Measurements from ENCODE around the gene SYT1. TPM values are rescaled to one million over a fixed set of nuclear protein-coding genes. Genes with fewer than 3 reads are reported as not detected.

Gene SYT1
- total RNA-seq, 1 donor from 2014 or later, result 19.5 TPM

DNA sequence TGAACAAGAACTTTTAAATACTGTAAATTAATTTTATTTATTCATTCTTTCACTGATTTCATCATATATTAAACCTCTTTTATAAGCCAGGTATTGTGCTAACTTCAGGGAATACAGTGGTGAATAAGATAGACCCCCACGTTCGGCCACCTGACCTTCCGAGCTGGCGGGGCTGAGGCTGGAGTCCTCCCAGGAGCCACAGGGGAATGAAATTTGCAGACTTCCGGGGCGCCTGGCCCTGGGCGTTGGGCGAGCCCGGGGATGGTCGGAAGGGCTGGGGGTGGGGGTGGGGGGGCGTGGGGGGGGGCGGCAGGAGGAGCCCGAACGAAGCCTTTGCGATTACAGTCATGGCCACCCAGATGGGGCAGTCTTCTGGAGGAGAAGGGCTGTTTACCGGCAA is 442.8 kb downstream of the SYT1 start:
- H3K36me3 Mint-ChIP-seq (ENCODE audit: low read depth), result peaks cover 16% of the 10 kb centered on the region
- DNase-seq (ENCODE audit: low read depth, low spot score), result no peak
- TF ChIP-seq, protein P1, sequence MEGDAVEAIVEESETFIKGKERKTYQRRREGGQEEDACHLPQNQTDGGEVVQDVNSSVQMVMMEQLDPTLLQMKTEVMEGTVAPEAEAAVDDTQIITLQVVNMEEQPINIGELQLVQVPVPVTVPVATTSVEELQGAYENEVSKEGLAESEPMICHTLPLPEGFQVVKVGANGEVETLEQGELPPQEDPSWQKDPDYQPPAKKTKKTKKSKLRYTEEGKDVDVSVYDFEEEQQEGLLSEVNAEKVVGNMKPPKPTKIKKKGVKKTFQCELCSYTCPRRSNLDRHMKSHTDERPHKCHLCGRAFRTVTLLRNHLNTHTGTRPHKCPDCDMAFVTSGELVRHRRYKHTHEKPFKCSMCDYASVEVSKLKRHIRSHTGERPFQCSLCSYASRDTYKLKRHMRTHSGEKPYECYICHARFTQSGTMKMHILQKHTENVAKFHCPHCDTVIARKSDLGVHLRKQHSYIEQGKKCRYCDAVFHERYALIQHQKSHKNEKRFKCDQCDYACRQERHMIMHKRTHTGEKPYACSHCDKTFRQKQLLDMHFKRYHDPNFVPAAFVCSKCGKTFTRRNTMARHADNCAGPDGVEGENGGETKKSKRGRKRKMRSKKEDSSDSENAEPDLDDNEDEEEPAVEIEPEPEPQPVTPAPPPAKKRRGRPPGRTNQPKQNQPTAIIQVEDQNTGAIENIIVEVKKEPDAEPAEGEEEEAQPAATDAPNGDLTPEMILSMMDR (conservative IDR thresholded peaks at IDR 0.05), result no peak
- no peaks in the 10 kb centered on the region for H3K27me3 Mint-ChIP-seq (ENCODE audit: low read depth)
- no peaks in the 10 kb centered on the region for H3K4me1 Mint-ChIP-seq
- no peak overlapping the region for H3K27ac Mint-ChIP-seq (ENCODE audit: unreplicated experiment)
- H3K4me3 Mint-ChIP-seq, result no peak overlapping the region
- peaks cover 3% of the 10 kb centered on the region for H3K9me3 Mint-ChIP-seq

DNA sequence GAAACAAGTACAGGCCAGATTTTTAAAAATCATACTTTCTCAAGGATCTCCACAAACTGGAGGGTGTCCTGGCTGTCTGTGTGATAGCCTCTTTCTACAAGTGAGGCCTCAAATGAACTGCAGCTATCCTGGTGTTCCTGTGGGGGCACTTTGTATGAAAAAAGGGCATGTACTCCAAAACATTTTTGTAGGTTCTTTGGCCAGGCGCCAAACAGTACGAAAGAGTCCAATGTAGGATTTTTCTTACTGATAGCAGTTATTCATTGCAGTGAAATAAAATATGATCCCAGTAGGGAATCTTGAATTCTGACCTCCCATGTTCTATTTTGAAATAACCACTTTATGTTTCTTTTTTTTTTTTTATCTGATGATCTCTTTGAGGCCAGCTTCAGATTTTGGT is 444.5 kb downstream of the SYT1 start:
- no peak overlapping the region for H3K4me3 Mint-ChIP-seq

DNA sequence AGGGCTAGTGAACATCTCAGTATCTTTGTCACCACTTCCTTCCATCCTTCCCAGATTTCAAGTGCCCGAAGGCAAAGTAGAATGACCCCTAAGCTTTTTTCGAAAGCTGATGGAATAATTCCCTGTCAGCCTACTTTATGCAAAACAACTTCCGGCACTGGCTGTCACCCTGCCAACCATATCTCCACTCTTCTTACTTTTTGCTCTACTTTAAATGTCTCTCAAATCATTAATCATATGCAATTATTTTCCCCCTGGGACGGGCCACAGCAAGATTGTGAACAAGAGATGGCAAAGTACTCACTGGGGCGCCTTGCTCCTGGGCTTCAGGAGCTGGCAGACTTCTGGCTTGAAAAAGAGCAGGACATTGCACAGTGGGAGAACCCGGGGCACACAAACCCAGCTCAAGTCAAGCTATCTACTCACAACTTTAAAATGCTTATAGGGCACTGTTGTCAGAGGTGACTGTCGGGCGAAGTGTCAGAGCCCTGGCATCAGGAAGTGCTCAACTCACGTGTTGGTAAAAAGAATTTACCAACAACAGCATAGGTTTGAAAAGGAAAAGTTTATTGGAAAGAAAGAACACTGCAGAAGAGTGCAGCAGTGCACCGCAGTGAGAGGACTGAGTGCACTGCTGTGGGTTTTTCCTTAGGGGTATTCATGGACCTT is 452.7 kb downstream of the SYT1 start:
- Mint-ChIP-seq H3K9me3 (peaks cover 4% of the 10 kb centered on the region), H3K36me3 (ENCODE audit: low read depth) (peaks cover 5% of the 10 kb centered on the region), H3K4me1 (no peaks in the 10 kb centered on the region), H3K27me3 (ENCODE audit: low read depth) (no peaks in the 10 kb centered on the region), H3K4me3 (no peak overlapping the region), H3K27ac (ENCODE audit: unreplicated experiment) (no peak overlapping the region)
- no peak for DNase-seq (ENCODE audit: low read depth, low spot score)
- TF ChIP-seq, protein P1 (conservative IDR thresholded peaks at IDR 0.05), result no peak

More for the DNA sequence above, 444.5 kb downstream of the SYT1 start:
- no peaks in the 10 kb centered on the region for H3K27me3 Mint-ChIP-seq (ENCODE audit: low read depth)
- TF ChIP-seq, protein P1 (conservative IDR thresholded peaks at IDR 0.05), result no peak
- no peak for DNase-seq (ENCODE audit: low read depth, low spot score)
- no peak overlapping the region for H3K27ac Mint-ChIP-seq (ENCODE audit: unreplicated experiment)
- H3K4me1 Mint-ChIP-seq, result no peaks in the 10 kb centered on the region
- H3K9me3 Mint-ChIP-seq, result peaks cover 7% of the 10 kb centered on the region
- H3K36me3 Mint-ChIP-seq (ENCODE audit: low read depth), result peaks cover 14% of the 10 kb centered on the region

DNA sequence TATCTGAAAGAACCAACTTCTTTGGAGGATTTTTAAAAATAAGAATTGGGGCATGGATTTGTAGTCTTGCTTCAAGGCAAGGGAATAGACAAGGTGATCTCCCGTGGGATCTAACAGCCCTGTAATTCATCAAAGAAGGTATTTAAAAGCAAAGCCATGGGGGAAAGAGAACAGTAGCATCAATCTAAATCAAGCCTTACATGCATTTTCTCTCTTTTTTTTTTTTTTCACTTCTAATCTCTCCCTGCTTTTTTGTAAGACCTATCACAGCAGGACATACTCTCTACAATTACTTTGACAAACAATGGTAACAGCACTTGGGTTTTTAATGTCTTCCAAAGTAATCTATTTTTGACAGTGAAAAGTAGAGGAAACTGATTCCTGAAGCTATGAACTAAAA is 458.3 kb downstream of the SYT1 start:
- Mint-ChIP-seq H3K27ac (ENCODE audit: unreplicated experiment) (no peak overlapping the region), H3K27me3 (ENCODE audit: low read depth) (no peaks in the 10 kb centered on the region), H3K4me3 (no peak overlapping the region), H3K36me3 (ENCODE audit: low read depth) (peaks cover 7% of the 10 kb centered on the region), H3K4me1 (no peaks in the 10 kb centered on the region), H3K9me3 (no peaks in the 10 kb centered on the region)
- TF ChIP-seq, protein P1 (conservative IDR thresholded peaks at IDR 0.05), result no peak
- DNase-seq (ENCODE audit: low read depth, low spot score), result no peak

DNA sequence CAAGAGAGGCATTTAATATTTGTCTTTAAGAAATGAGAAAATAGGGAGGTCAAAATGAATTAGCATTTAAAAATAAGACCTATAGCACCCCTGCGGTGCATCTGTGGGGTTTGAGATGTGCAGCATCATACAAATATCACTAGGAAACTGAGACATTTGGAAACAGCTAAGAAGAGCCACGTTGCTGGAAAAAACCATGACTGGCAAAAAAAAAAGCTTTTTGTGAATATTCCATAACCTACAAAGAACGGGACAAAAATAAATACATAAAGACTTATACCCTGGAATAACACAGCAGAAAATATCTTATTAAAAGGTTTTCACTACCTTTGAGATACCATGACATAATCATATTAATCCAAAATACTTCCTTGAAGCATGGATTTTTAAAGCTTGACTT is 460.0 kb downstream of the SYT1 start:
- Mint-ChIP-seq H3K4me1 (no peaks in the 10 kb centered on the region), H3K27ac (ENCODE audit: unreplicated experiment) (no peak overlapping the region), H3K36me3 (ENCODE audit: low read depth) (peaks cover 5% of the 10 kb centered on the region), H3K4me3 (no peak overlapping the region), H3K27me3 (ENCODE audit: low read depth) (no peaks in the 10 kb centered on the region), H3K9me3 (no peaks in the 10 kb centered on the region)
- TF ChIP-seq, protein P1 (conservative IDR thresholded peaks at IDR 0.05), result no peak
- DNase-seq (ENCODE audit: low read depth, low spot score), result no peak

Measured in neural crest cell (in vitro differentiated cells).